ENCODE measurements around the gene PDCL2.
"Not testable (repeated sequence)": the region's sequence is repeated elsewhere in the genome, so short reads cannot be mapped to it uniquely, and the experiment has no call there.

Gene PDCL2

GRCh38 chr4:55592014-55592413, at the start of gene PDCL2:
Gene PDCL2, minus strand, starts transcription at chr4:55592245. Its CDS starts 136 bp downstream, at chr4:55592109.
- DNase-seq: no peak

- DNase-seq: no peak
Measured at GRCh38 chr4:55637272-55637820, 45.3 kb upstream of the PDCL2 start.

GRCh38 chr4:55636656-55636999, 44.6 kb upstream of the PDCL2 start:
- no peak for DNase-seq

- DNase-seq: peak; percentile 35
Measured at GRCh38 chr4:55635741-55636655, 44.0 kb upstream of the PDCL2 start, which contains the start of gene NMU. Gene NMU, minus strand, starts transcription at chr4:55636298. Its CDS starts 106 bp downstream, at chr4:55636192.

GRCh38 chr4:55635282-55635681, 43.2 kb upstream of the PDCL2 start:
- DNase-seq: peak; percentile 42

- DNase-seq: peak; percentile 37
Measured at GRCh38 chr4:55634417-55635128, 42.5 kb upstream of the PDCL2 start.

- no peak for DNase-seq
Measured at GRCh38 chr4:55633903-55634302, 41.9 kb upstream of the PDCL2 start.

- DNase-seq: no peak
Measured at GRCh38 chr4:55625835-55626234, 33.8 kb upstream of the PDCL2 start.

- DNase-seq: not testable (repeated sequence)
Measured at GRCh38 chr4:55624063-55624462, 32.0 kb upstream of the PDCL2 start.

GRCh38 chr4:55618546-55619143, 26.6 kb upstream of the PDCL2 start:
- DNase-seq: no peak

GRCh38 chr4:55617587-55618197, 25.6 kb upstream of the PDCL2 start:
- DNase-seq: no peak

GRCh38 chr4:55615008-55615407, 23.0 kb upstream of the PDCL2 start:
- peak; percentile 20 for DNase-seq

- no peak for DNase-seq
Measured at GRCh38 chr4:55613621-55614020, 21.6 kb upstream of the PDCL2 start.

- DNase-seq: no peak
Measured at GRCh38 chr4:55612341-55612740, 20.3 kb upstream of the PDCL2 start.

- DNase-seq: no peak
Measured at GRCh38 chr4:55611358-55612059, 19.5 kb upstream of the PDCL2 start.

GRCh38 chr4:55610381-55610780, 18.3 kb upstream of the PDCL2 start:
- no peak for DNase-seq

- no peak for DNase-seq
Measured at GRCh38 chr4:55609393-55609866, 17.4 kb upstream of the PDCL2 start.

- DNase-seq: no peak
Measured at GRCh38 chr4:55608591-55608990, 16.5 kb upstream of the PDCL2 start.

GRCh38 chr4:55604996-55605395, 13.0 kb upstream of the PDCL2 start:
- no peak for DNase-seq

- no peak for DNase-seq
Measured at GRCh38 chr4:55600640-55601039, 8.6 kb upstream of the PDCL2 start.

- no peak for DNase-seq
Measured at GRCh38 chr4:55598641-55599040, 6.6 kb upstream of the PDCL2 start.

GRCh38 chr4:55588160-55588559, 3.9 kb downstream of the PDCL2 start:
- DNase-seq: no peak

All from DMS79 treated with DMSO at 0.1 percent for 48 hours (cell line).